Loucy (cell line): ENCODE data around the gene DERA.

Source experiments
- H2AFZ ChIP-seq: fragments of 200-600 bp; sonication (generic); 2 replicates; pipeline ENCODE4 v1.6.0; 2016; ENCODE audit warnings: antibody characterized with exemption, mild to moderate bottlenecking, low read length, moderate library complexity
- H3F3A ChIP-seq: fragments of 200-600 bp; 2 replicates; pipeline ENCODE4 v1.6.0; 2016; ENCODE audit warnings: antibody characterized with exemption, low read depth, mild to moderate bottlenecking
- H3K27me3 ChIP-seq: fragments of 200-600 bp; sonication (generic); 2 replicates; pipeline ENCODE4 v1.6.1; 2014; ENCODE audit warnings: low read length, mild to moderate bottlenecking; ENCODE audit not compliant: insufficient read depth, poor library complexity, severe bottlenecking
- H3K36me3 ChIP-seq: fragments of 200-600 bp; sonication (generic); 2 replicates; pipeline ENCODE4 v1.6.1; 2016; ENCODE audit warnings: low read length; ENCODE audit not compliant: insufficient read depth
- H3K4me1 ChIP-seq: fragments of 200-600 bp; sonication (generic); 2 replicates; pipeline ENCODE4 v1.5.1; 2014; ENCODE audit warnings: low read length, mild to moderate bottlenecking; ENCODE audit not compliant: insufficient read depth, poor library complexity, severe bottlenecking
- H3K4me2 ChIP-seq: fragments of 200-600 bp; sonication (generic); 2 replicates; pipeline ENCODE4 v1.6.0; 2014; ENCODE audit warnings: antibody characterized with exemption, low read length, low read depth, mild to moderate bottlenecking; ENCODE audit not compliant: poor library complexity, severe bottlenecking
- H3K4me3 ChIP-seq: fragments of 200-600 bp; sonication (generic); 2 replicates; pipeline ENCODE4 v1.5.1; 2014; ENCODE audit warnings: low read length, mild to moderate bottlenecking, mixed read lengths; ENCODE audit not compliant: poor library complexity, severe bottlenecking
- H3K79me2 ChIP-seq: fragments of 200-600 bp; sonication (generic); 2 replicates; pipeline ENCODE4 v1.6.1; 2014; ENCODE audit warnings: low read length; ENCODE audit not compliant: insufficient read depth
- H3K9ac ChIP-seq: fragments of 200-600 bp; sonication (generic); 2 replicates; pipeline ENCODE4 v1.6.0; 2014; ENCODE audit warnings: mild to moderate bottlenecking, low read depth, low read length, moderate library complexity; ENCODE audit not compliant: poor library complexity, severe bottlenecking
- H3K9me2 ChIP-seq: fragments of 200-600 bp; sonication (generic); replicated peaks from 2 replicates; pipeline ENCODE4 v1.6.1; 2016; ENCODE audit warnings: low read depth, low read length, mixed read lengths
- H3K9me3 ChIP-seq: fragments of 200-600 bp; sonication (generic); 2 replicates; pipeline ENCODE4 v1.6.1; 2014; ENCODE audit warnings: mild to moderate bottlenecking, antibody characterized with exemption, low read length, low read depth; ENCODE audit not compliant: insufficient read depth
- H4K20me1 ChIP-seq: fragments of 200-600 bp; sonication (generic); 2 replicates; pipeline ENCODE4 v1.6.0; 2014; ENCODE audit warnings: antibody characterized with exemption, low read length, mild to moderate bottlenecking; ENCODE audit not compliant: insufficient read depth, poor library complexity, severe bottlenecking
- CTCF ChIP-seq: fragments of 200-600 bp; sonication (generic); conservative IDR thresholded peaks from 2 replicates; pipeline ENCODE4 v1.5.1; 2014; ENCODE audit warnings: mild to moderate bottlenecking, antibody characterized with exemption, low read length
- EZH2phosphoT487 ChIP-seq: fragments of 200-600 bp; IDR thresholded peaks from 2 replicates; pipeline ENCODE4 v1.6.1; 2018; ENCODE audit warnings: antibody characterized with exemption, mild to moderate bottlenecking, moderate library complexity, borderline replicate concordance

The DERA gene

GRCh38 chr12:16036073-16036472 lies 124.9 kb downstream of the DERA start:
- no peak overlapping the region for H2AFZ ChIP-seq
- no peak for TF ChIP-seq CTCF
- no peak for TF ChIP-seq EZH2phosphoT487
- H3K9me2 ChIP-seq = no peaks in the 10 kb centered on the region
- H3K36me3 ChIP-seq = peaks cover 7% of the 10 kb centered on the region; the same call in 1 of the 2 replicates
- H3K4me2 ChIP-seq = no peak overlapping the region
- H3K9me3 ChIP-seq = no peaks in the 10 kb centered on the region
- no peak overlapping the region for H3K9ac ChIP-seq
- H3K27me3 ChIP-seq = no peaks in the 10 kb centered on the region
- no peaks in the 10 kb centered on the region for H3K4me1 ChIP-seq
- no peak overlapping the region for H3K4me3 ChIP-seq
- H3K79me2 ChIP-seq = no peaks in the 10 kb centered on the region
- H4K20me1 ChIP-seq = no peaks in the 10 kb centered on the region
- H3F3A ChIP-seq = no peaks in the 10 kb centered on the region

GRCh38 chr12:16037533-16037932 lies 126.4 kb downstream of the DERA start:
- Histone ChIP-seq H3K9me3 (no peaks in the 10 kb centered on the region), H4K20me1 (no peaks in the 10 kb centered on the region), H3K4me1 (no peaks in the 10 kb centered on the region), H3K36me3 (peaks cover 7% of the 10 kb centered on the region; the same call in 1 of the 2 replicates), H3F3A (no peaks in the 10 kb centered on the region), H2AFZ (no peak overlapping the region), H3K9me2 (no peaks in the 10 kb centered on the region), H3K27me3 (no peaks in the 10 kb centered on the region), H3K9ac (no peak overlapping the region), H3K79me2 (no peaks in the 10 kb centered on the region), H3K4me2 (no peak overlapping the region), H3K4me3 (no peak overlapping the region)
- no peak for TF ChIP-seq EZH2phosphoT487
- TF ChIP-seq CTCF = no peak

- Histone ChIP-seq H3K9me2 (no peaks in the 10 kb centered on the region), H3K9ac (no peak overlapping the region), H3K4me1 (no peaks in the 10 kb centered on the region), H3K79me2 (no peaks in the 10 kb centered on the region), H2AFZ (no peak overlapping the region), H3F3A (no peaks in the 10 kb centered on the region), H3K9me3 (peaks cover 4% of the 10 kb centered on the region; the same call in 1 of the 2 replicates), H3K4me3 (no peak overlapping the region), H4K20me1 (no peaks in the 10 kb centered on the region), H3K4me2 (no peak overlapping the region), H3K36me3 (no peaks in the 10 kb centered on the region), H3K27me3 (no peaks in the 10 kb centered on the region)
- TF ChIP-seq EZH2phosphoT487 (no peak), CTCF (no peak)
Measured at GRCh38 chr12:16043480-16043879, 132.3 kb downstream of the DERA start.
